Liver (tissue), 3 donors: Measurements from ENCODE around the gene SLC9C2.

ENCODE experiments used
- EGR1 ChIP-seq, 2 donors: IDR thresholded peaks; 2 replicates each; pipeline ENCODE4 v1.6.1; 2016 to 2018; ENCODE audit warnings: antibody characterized with exemption in 2 of 2, low read depth in 2 of 2
- TF ChIP-seq, protein P1 (sequence below): fragments of 150-350 bp; IDR thresholded peaks from 2 replicates; pipeline ENCODE4 v1.5.1; 2017; ENCODE audit warnings: improper control_type of control experiment, low read depth, low read length; ENCODE audit not compliant: missing input control
- TF ChIP-seq, protein P2 (sequence below): IDR thresholded peaks from 2 replicates; pipeline ENCODE4 v1.6.1; 2016; ENCODE audit warnings: antibody characterized with exemption, mild to moderate bottlenecking
- donor health status: healthy.
- donor health status: healthy.

DNA sequence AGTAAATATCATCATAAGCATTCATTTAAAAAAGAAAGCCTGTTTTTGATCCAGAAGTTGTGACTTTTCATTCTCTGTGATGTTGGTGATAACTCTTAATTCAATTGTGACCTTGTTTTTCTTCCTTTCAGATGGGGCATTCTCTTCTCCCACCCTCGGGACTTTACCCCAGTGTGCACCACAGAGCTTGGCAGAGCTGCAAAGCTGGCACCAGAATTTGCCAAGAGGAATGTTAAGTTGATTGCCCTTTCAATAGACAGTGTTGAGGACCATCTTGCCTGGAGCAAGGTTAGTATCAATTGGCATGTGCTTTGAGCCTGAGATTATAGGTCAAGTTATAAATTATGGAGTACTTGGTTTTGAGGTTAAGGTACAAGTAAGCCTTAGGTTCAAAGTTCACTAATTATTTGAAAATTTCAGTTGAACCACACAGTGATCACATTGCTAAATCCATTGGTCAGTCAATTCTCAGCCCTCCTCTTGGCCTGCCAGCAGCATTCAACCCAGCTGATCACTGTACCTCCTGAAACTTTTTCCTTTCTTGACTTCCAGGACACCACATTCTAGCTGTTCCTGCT is 121.6 kb downstream of the SLC9C2 start:
- TF ChIP-seq, protein P1, sequence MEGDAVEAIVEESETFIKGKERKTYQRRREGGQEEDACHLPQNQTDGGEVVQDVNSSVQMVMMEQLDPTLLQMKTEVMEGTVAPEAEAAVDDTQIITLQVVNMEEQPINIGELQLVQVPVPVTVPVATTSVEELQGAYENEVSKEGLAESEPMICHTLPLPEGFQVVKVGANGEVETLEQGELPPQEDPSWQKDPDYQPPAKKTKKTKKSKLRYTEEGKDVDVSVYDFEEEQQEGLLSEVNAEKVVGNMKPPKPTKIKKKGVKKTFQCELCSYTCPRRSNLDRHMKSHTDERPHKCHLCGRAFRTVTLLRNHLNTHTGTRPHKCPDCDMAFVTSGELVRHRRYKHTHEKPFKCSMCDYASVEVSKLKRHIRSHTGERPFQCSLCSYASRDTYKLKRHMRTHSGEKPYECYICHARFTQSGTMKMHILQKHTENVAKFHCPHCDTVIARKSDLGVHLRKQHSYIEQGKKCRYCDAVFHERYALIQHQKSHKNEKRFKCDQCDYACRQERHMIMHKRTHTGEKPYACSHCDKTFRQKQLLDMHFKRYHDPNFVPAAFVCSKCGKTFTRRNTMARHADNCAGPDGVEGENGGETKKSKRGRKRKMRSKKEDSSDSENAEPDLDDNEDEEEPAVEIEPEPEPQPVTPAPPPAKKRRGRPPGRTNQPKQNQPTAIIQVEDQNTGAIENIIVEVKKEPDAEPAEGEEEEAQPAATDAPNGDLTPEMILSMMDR: no peak
- no peak for TF ChIP-seq EGR1 (IDR thresholded peaks at IDR 0.05; ENCODE audit: low read depth in 2 of 2)
- TF ChIP-seq, protein P2, sequence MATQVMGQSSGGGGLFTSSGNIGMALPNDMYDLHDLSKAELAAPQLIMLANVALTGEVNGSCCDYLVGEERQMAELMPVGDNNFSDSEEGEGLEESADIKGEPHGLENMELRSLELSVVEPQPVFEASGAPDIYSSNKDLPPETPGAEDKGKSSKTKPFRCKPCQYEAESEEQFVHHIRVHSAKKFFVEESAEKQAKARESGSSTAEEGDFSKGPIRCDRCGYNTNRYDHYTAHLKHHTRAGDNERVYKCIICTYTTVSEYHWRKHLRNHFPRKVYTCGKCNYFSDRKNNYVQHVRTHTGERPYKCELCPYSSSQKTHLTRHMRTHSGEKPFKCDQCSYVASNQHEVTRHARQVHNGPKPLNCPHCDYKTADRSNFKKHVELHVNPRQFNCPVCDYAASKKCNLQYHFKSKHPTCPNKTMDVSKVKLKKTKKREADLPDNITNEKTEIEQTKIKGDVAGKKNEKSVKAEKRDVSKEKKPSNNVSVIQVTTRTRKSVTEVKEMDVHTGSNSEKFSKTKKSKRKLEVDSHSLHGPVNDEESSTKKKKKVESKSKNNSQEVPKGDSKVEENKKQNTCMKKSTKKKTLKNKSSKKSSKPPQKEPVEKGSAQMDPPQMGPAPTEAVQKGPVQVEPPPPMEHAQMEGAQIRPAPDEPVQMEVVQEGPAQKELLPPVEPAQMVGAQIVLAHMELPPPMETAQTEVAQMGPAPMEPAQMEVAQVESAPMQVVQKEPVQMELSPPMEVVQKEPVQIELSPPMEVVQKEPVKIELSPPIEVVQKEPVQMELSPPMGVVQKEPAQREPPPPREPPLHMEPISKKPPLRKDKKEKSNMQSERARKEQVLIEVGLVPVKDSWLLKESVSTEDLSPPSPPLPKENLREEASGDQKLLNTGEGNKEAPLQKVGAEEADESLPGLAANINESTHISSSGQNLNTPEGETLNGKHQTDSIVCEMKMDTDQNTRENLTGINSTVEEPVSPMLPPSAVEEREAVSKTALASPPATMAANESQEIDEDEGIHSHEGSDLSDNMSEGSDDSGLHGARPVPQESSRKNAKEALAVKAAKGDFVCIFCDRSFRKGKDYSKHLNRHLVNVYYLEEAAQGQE: no peak
